Upper lobe of left lung (tissue), 6 donors: ENCODE measurements around the gene FBLN1. TPM values are rescaled to one million over a fixed set of nuclear protein-coding genes. Genes with fewer than 3 reads are reported as not detected.
"Not testable (repeated sequence)": the region's sequence is repeated elsewhere in the genome, so short reads cannot be mapped to it uniquely, and the experiment has no call there.

Experiments
- ATAC-seq, 2 donors: fragments of 200-7000 bp; cut with Tn5 transposase; one replicate each; pipeline ENCODE4 v1.9.1; 2022; ENCODE audit warnings: mild to moderate bottlenecking in 2 of 2, moderate library complexity in 2 of 2; ENCODE audit not compliant: low FRiP score in 2 of 2
- DNase-seq, 2 donors: peaks; one replicate each; pipeline ENCODE4 v3.0.0-alpha.2; 2019 to 2020
- H3K27ac ChIP-seq, 4 donors: fragments of 200-600 bp; sonication (generic); one replicate each; pipeline ENCODE4 v1.5.1; 2016 to 2019
- H3K27me3 ChIP-seq, 4 donors: fragments of 200-600 bp; sonication (generic); one replicate each; pipeline ENCODE4 v1.5.1; 2017 to 2019
- H3K36me3 ChIP-seq, 4 donors: fragments of 200-600 bp; sonication (generic); one replicate each; pipeline ENCODE4 v1.5.1; 2016 to 2019
- H3K4me1 ChIP-seq, 4 donors: fragments of 200-600 bp; sonication (generic); one replicate each; pipeline ENCODE4 v1.5.1; 2018 to 2019
- H3K4me3 ChIP-seq, 4 donors: fragments of 200-600 bp; sonication (generic); one replicate each; pipeline ENCODE4 v1.5.1; 2017 to 2019; ENCODE audit warnings: mild to moderate bottlenecking in 2 of 4, moderate library complexity in 1 of 4
- H3K9me3 ChIP-seq, 4 donors: fragments of 200-600 bp; sonication (generic); one replicate each; pipeline ENCODE4 v1.5.1; 2018 to 2019
- CTCF ChIP-seq, 6 experiments: fragments of 450-650 bp in 4 of 6; fragments of 200-600 bp in 2 of 6; sonication (generic) in 2 of 6; IDR thresholded peaks; one replicate each; pipeline ENCODE4 v1.5.1; 2016 to 2019; ENCODE audit warnings: antibody characterized with exemption in 6 of 6
- EP300 ChIP-seq, 4 donors: sonication (generic); formaldehyde crosslinking; IDR thresholded peaks; one replicate each; pipeline ENCODE4 v1.5.1; 2017; ENCODE audit warnings: antibody characterized with exemption in 4 of 4, control low read depth in 2 of 4
- POLR2A ChIP-seq, 4 donors: fragments of 450-650 bp; IDR thresholded peaks; one replicate each; pipeline ENCODE4 v1.5.1; 2016 to 2017; ENCODE audit warnings: antibody characterized with exemption in 4 of 4, mild to moderate bottlenecking in 2 of 4
- POLR2AphosphoS5 ChIP-seq, 2 donors: sonication (generic); formaldehyde crosslinking; IDR thresholded peaks; one replicate each; pipeline ENCODE4 v1.5.1; 2017; ENCODE audit warnings: antibody characterized with exemption in 2 of 2
- WGBS, 2 donors: methylation state at CpG; one replicate each; pipeline ENCODE4 v1.1.5; 2017 to 2018; 5-methylcytosine and 5-hydroxymethylcytosine counted together
- total RNA-seq, 6 donors: library from RNA; depleted of rRNA in 4 of 6; stranded (reverse); fragments of >200 nt in 4 of 6; gene quantifications; one replicate each; pipeline versions ENCODE4 v1.1.0 to v1.2.1, GENCODE V29; 2016 to 2021
- donor health status: DM: no; HTN: no; CAD: no; lungs with moderate emphysema.
- donor health status: DM: no; HTN: yes; CAD: no; lungs with severe emphysema.

The FBLN1 gene
- total RNA-seq, 6 donors from 2014 or later, result 63.9 to 523 (median 207) TPM

GRCh38 chr22:45538281-45538680 is 35.6 kb downstream of the FBLN1 start:
- Histone ChIP-seq H3K36me3 (peaks cover 0 to 3% (median 0%) of the 10 kb centered on the region in 4 donors), H3K27me3 (no peaks in the 10 kb centered on the region), H3K4me1 (peaks cover 0 to 7% (median 0%) of the 10 kb centered on the region in 4 donors), H3K9me3 (no peaks in the 10 kb centered on the region), H3K27ac (peak overlapping the region in 3 of 4 donors; percentile 57 to 71 (median 58)), H3K4me3 (no peak overlapping the region)
- no peak for ATAC-seq
- DNase-seq, result no peak
- WGBS, 2 donors, result 51 to 56% methylated on average over 4 of the region's 4 CpGs
- TF ChIP-seq POLR2AphosphoS5 (IDR thresholded peaks at IDR 0.05), result no peak
- TF ChIP-seq EP300 (IDR thresholded peaks at IDR 0.05), result no peak
- no peak for TF ChIP-seq CTCF (IDR thresholded peaks at IDR 0.05)
- no peak for TF ChIP-seq POLR2A (IDR thresholded peaks at IDR 0.05)

GRCh38 chr22:45540122-45540521 is 37.4 kb downstream of the FBLN1 start:
- DNase-seq (no peak), ATAC-seq (no peak)
- Histone ChIP-seq H3K4me3 (no peak overlapping the region), H3K9me3 (no peaks in the 10 kb centered on the region), H3K4me1 (peaks cover 0 to 3% (median 0%) of the 10 kb centered on the region in 4 donors), H3K36me3 (peaks cover 0 to 3% (median 0%) of the 10 kb centered on the region in 4 donors), H3K27ac (no peak overlapping the region), H3K27me3 (no peaks in the 10 kb centered on the region)
- TF ChIP-seq POLR2AphosphoS5 (IDR thresholded peaks at IDR 0.05) (no peak), POLR2A (IDR thresholded peaks at IDR 0.05) (no peak), EP300 (IDR thresholded peaks at IDR 0.05) (no peak), CTCF (IDR thresholded peaks at IDR 0.05) (no peak)
- 56 to 69% methylated on average over 4 to 8 of the region's 8 CpGs for WGBS, 2 donors

GRCh38 chr22:45541382-45541979 is 38.8 kb downstream of the FBLN1 start:
- Histone ChIP-seq H3K4me1 (peaks cover 0 to 3% (median 0%) of the 10 kb centered on the region in 4 donors), H3K36me3 (peaks cover 0 to 3% (median 0%) of the 10 kb centered on the region in 4 donors), H3K4me3 (no peak overlapping the region), H3K27ac (peak overlapping the region in 1 of 4 donors; percentile 14), H3K27me3 (no peaks in the 10 kb centered on the region), H3K9me3 (no peaks in the 10 kb centered on the region)
- TF ChIP-seq POLR2AphosphoS5 (IDR thresholded peaks at IDR 0.05) (no peak), POLR2A (IDR thresholded peaks at IDR 0.05) (no peak), EP300 (IDR thresholded peaks at IDR 0.05) (no peak), CTCF (IDR thresholded peaks at IDR 0.05) (no peak)
- 80 to 93% methylated on average over 7 of the region's 7 CpGs for WGBS, 2 donors
- ATAC-seq, result no peak
- DNase-seq, result no peak

- Histone ChIP-seq H3K4me3 (no peak overlapping the region), H3K27ac (peak overlapping the region in 2 of 4 donors; percentile 7 to 46), H3K27me3 (no peaks in the 10 kb centered on the region), H3K4me1 (peaks cover 0 to 3% (median 0%) of the 10 kb centered on the region in 4 donors), H3K9me3 (no peaks in the 10 kb centered on the region), H3K36me3 (peaks cover 0 to 3% (median 0%) of the 10 kb centered on the region in 4 donors)
- 90 to 91% methylated on average over 19 of the region's 19 CpGs for WGBS, 2 donors
- ATAC-seq (no peak), DNase-seq (peak in 1 of 2 donors; percentile 60)
- no peak for TF ChIP-seq EP300 (IDR thresholded peaks at IDR 0.05)
- TF ChIP-seq POLR2A (IDR thresholded peaks at IDR 0.05), result no peak
- no peak for TF ChIP-seq POLR2AphosphoS5 (IDR thresholded peaks at IDR 0.05)
- TF ChIP-seq CTCF (IDR thresholded peaks at IDR 0.05), result no peak
Observed at GRCh38 chr22:45542001-45542520, 39.4 kb downstream of the FBLN1 start.

GRCh38 chr22:45542736-45543135 is 40.1 kb downstream of the FBLN1 start:
- ATAC-seq, H3K36me3 ChIP-seq, H3K9me3 ChIP-seq, H3K27me3 ChIP-seq, H3K4me1 ChIP-seq, DNase-seq, H3K4me3 ChIP-seq: not testable (repeated sequence)
- 98% methylated on average over 12 to 13 of the region's 13 CpGs for WGBS, 2 donors
- peak overlapping the region in 2 of 4 donors; percentile 7 to 46 for H3K27ac ChIP-seq
